ENCODE measurements around the gene PPP1R1C. TPM values are rescaled to one million over a fixed set of nuclear protein-coding genes. Genes with fewer than 3 reads are reported as not detected.

The PPP1R1C gene
- total and polyA plus RNA-seq, 2 donors (not counting 1 experiment from before 2014, with no cell fraction given), result not detected

GRCh38 chr2:182117196-182117595 is 131.5 kb downstream of the PPP1R1C start:
- Histone ChIP-seq H3K27ac (ENCODE audit: low read length in 2 of 2) (no peak overlapping the region), H3K4me1 (ENCODE audit: control insufficient read depth in 2 of 2, insufficient read depth in 2 of 2, low read length in 2 of 2) (no peaks in the 10 kb centered on the region), H4K20me1 (ENCODE audit: control insufficient read depth, insufficient read depth, low read length, poor library complexity, severe bottlenecking) (no peaks in the 10 kb centered on the region), H3K79me2 (ENCODE audit: control insufficient read depth, insufficient read depth, low read length) (no peaks in the 10 kb centered on the region), H2AFZ (ENCODE audit: insufficient read depth, low read depth, low read length, poor library complexity, severe bottlenecking) (no peak overlapping the region), H3K4me3 (ENCODE audit: control extremely low read depth in 1 of 5, extremely low read depth in 1 of 5, insufficient read depth in 1 of 5, low read depth in 2 of 5, low read length in 4 of 5) (no peak overlapping the region), H3K9me3 (ENCODE audit: control extremely low read depth in 1 of 3, control insufficient read depth in 2 of 3, insufficient read depth in 1 of 3, low read length in 2 of 3) (no peaks in the 10 kb centered on the region), H3K27me3 (replicated peaks in 1 of 4; ENCODE audit: control extremely low read depth in 1 of 4, control insufficient read depth in 3 of 4, insufficient read depth in 4 of 4, low read length in 3 of 4) (no peaks in the 10 kb centered on the region), H3K4me2 (replicated peaks; ENCODE audit: low read depth, low read length, poor library complexity, severe bottlenecking) (no peak overlapping the region), H3K9ac (ENCODE audit: low read length) (no peak overlapping the region), H3K36me3 (replicated peaks in 1 of 2; ENCODE audit: control extremely low read depth in 1 of 2, control insufficient read depth in 1 of 2, extremely low read depth in 1 of 2, insufficient read depth in 2 of 2, low read length in 1 of 2) (no peaks in the 10 kb centered on the region)
- H3K4me3 Mint-ChIP-seq, result no peak overlapping the region
- H3K9me3 Mint-ChIP-seq (ENCODE audit: insufficient read depth), result no peaks in the 10 kb centered on the region
- ChIA-PET CTCF (no interaction called here), POLR2A (no interaction called here)
- no CpG with 5 or more reads among the region's 1 CpG for WGBS (ENCODE audit: insufficient coverage)
- intact Hi-C loops (cut with micrococcal nuclease), result no loop called here
- no peak for ATAC-seq (ENCODE audit: low read depth)
- DNase-seq, result no peak
- H3K4me1 Mint-ChIP-seq, result no peaks in the 10 kb centered on the region
- TF ChIP-seq CTCF (IDR thresholded peaks at IDR 0.05) (no peak), EZH2 (IDR thresholded peaks at IDR 0.05; ENCODE audit: borderline replicate concordance, insufficient read depth, low read depth, low read length, poor library complexity, severe bottlenecking) (no peak)
- peaks cover 3% of the 10 kb centered on the region for H3K27me3 Mint-ChIP-seq
- no peak overlapping the region for H3K27ac Mint-ChIP-seq

DNA sequence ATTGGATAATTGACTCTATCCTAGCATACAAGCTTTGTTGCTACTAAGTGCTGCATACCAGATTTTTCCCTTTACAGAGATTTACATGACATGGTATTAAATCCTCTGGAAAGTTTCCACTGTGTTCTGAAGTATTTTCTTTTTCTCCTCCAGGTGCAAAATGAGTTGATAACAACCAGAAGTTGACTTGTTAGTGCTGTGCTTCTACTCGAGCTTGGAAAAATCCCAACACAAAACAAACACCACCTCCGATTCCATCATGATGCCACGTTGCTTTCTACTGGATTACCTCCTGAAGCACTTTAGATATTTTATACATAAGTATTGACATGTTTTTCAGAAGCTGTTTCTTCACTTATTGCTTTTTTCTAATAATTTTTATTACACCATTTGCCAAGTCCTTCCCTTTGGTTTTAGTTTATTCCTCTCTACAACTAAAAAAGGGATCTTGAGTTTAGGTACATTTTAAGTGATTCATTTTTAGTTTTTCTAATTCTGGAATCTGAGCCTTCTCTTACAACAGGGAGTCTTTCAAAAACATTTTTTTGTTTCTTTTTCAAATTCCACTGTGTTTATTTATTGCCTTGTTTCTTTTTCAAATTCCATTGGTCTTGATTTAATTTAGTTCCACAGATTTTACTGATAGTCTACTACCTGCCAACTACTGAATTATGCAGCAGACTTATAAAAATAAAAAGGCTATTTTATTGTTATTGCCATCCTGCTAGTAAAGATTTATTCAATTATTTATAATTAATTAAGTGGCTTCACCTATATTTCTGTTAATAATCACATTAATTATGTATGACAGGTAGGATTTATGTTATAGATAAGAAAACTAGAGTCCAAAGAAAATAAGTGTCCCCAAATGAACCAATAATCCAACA is 143.4 kb downstream of the PPP1R1C start:
- ATAC-seq (ENCODE audit: low read depth), result no peak
- Histone ChIP-seq H3K9me3 (ENCODE audit: control extremely low read depth in 1 of 3, control insufficient read depth in 2 of 3, insufficient read depth in 1 of 3, low read length in 2 of 3) (no peaks in the 10 kb centered on the region), H3K79me2 (ENCODE audit: control insufficient read depth, insufficient read depth, low read length) (no peaks in the 10 kb centered on the region), H3K36me3 (replicated peaks in 1 of 2; ENCODE audit: control extremely low read depth in 1 of 2, control insufficient read depth in 1 of 2, extremely low read depth in 1 of 2, insufficient read depth in 2 of 2, low read length in 1 of 2) (no peaks in the 10 kb centered on the region), H4K20me1 (ENCODE audit: control insufficient read depth, insufficient read depth, low read length, poor library complexity, severe bottlenecking) (no peaks in the 10 kb centered on the region), H3K27me3 (replicated peaks in 1 of 4; ENCODE audit: control extremely low read depth in 1 of 4, control insufficient read depth in 3 of 4, insufficient read depth in 4 of 4, low read length in 3 of 4) (peaks cover 0 to 5% (median 0%) of the 10 kb centered on the region in 4 experiments), H3K4me2 (replicated peaks; ENCODE audit: low read depth, low read length, poor library complexity, severe bottlenecking) (no peak overlapping the region), H3K9ac (ENCODE audit: low read length) (no peak overlapping the region), H3K4me1 (ENCODE audit: control insufficient read depth in 2 of 2, insufficient read depth in 2 of 2, low read length in 2 of 2) (no peaks in the 10 kb centered on the region), H3K27ac (ENCODE audit: low read length in 2 of 2) (no peak overlapping the region), H2AFZ (ENCODE audit: insufficient read depth, low read depth, low read length, poor library complexity, severe bottlenecking) (no peak overlapping the region), H3K4me3 (ENCODE audit: control extremely low read depth in 1 of 5, extremely low read depth in 1 of 5, insufficient read depth in 1 of 5, low read depth in 2 of 5, low read length in 4 of 5) (no peak overlapping the region)
- intact Hi-C loops (cut with micrococcal nuclease), result no loop called here
- ChIA-PET CTCF (no interaction called here), POLR2A (no interaction called here)
- H3K27ac Mint-ChIP-seq, result no peak overlapping the region
- H3K4me1 Mint-ChIP-seq, result no peaks in the 10 kb centered on the region
- DNase-seq, result no peak
- no peak overlapping the region for H3K4me3 Mint-ChIP-seq
- peaks cover 11% of the 10 kb centered on the region for H3K27me3 Mint-ChIP-seq
- peaks cover 4% of the 10 kb centered on the region for H3K9me3 Mint-ChIP-seq (ENCODE audit: insufficient read depth)
- WGBS (ENCODE audit: insufficient coverage), result no CpG with 5 or more reads among the region's 3 CpGs
- TF ChIP-seq EZH2 (IDR thresholded peaks at IDR 0.05; ENCODE audit: borderline replicate concordance, insufficient read depth, low read depth, low read length, poor library complexity, severe bottlenecking), result no peak
- TF ChIP-seq CTCF (IDR thresholded peaks at IDR 0.05), result no peak
